Activated naive CD8-positive, alpha-beta T cell (primary cell): Measurements from ENCODE around the gene SLN.

Experiments used
- H3K27ac Mint-ChIP-seq: one replicate; pipeline ENCODE4 v1.8.0; 2021; ENCODE audit warnings: mixed read lengths
- H3K27me3 Mint-ChIP-seq: one replicate; pipeline ENCODE4 v1.8.0; 2021; ENCODE audit warnings: mixed read lengths
- H3K36me3 Mint-ChIP-seq: one replicate; pipeline ENCODE4 v1.8.0; 2021; ENCODE audit warnings: mixed read lengths
- H3K4me1 Mint-ChIP-seq: one replicate; pipeline ENCODE4 v1.8.0; 2021; ENCODE audit warnings: low read depth, mixed read lengths
- H3K4me3 Mint-ChIP-seq: one replicate; pipeline ENCODE4 v1.8.0; 2021; ENCODE audit warnings: mild to moderate bottlenecking, mixed read lengths
- H3K9me3 Mint-ChIP-seq: one replicate; pipeline ENCODE4 v1.8.0; 2021; ENCODE audit warnings: low read depth, mixed read lengths

SLN gene

DNA sequence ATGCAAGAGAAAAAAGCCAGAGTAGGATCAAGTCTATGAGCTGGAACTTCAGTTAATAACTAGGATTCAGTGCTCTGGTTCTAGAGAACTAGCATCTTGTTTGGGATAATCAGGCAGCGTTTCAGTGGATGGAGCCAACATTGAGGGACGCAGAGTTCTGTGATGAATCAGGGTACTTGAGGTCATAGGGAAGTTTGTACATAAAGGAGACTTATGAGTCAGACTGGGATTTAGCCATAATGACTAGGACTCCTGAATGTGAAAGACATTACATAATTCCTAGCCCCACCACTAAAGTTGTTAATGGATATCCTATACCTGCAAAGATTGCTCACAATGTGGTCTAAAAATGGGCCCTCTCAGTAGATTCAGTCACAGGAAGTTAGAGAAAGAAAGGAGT is 6.8 kb downstream of the SLN start:
- Mint-ChIP-seq H3K36me3 (no peaks in the 10 kb centered on the region), H3K27me3 (peaks cover 28% of the 10 kb centered on the region), H3K9me3 (no peaks in the 10 kb centered on the region), H3K27ac (no peak overlapping the region), H3K4me3 (no peak overlapping the region), H3K4me1 (no peaks in the 10 kb centered on the region)

- no peak overlapping the region for H3K4me3 Mint-ChIP-seq
Observed at GRCh38 chr11:107704451-107704850, 7.4 kb downstream of the SLN start.

GRCh38 chr11:107702723-107703122 is 9.1 kb downstream of the SLN start:
- Mint-ChIP-seq H3K4me1 (no peaks in the 10 kb centered on the region), H3K9me3 (no peaks in the 10 kb centered on the region), H3K27ac (no peak overlapping the region), H3K27me3 (peaks cover 29% of the 10 kb centered on the region), H3K36me3 (no peaks in the 10 kb centered on the region), H3K4me3 (no peak overlapping the region)

More at GRCh38 chr11:107704451-107704850, 7.4 kb downstream of the SLN start:
- Mint-ChIP-seq H3K27me3 (peaks cover 28% of the 10 kb centered on the region), H3K36me3 (no peaks in the 10 kb centered on the region), H3K27ac (no peak overlapping the region), H3K9me3 (no peaks in the 10 kb centered on the region), H3K4me1 (no peaks in the 10 kb centered on the region)

- no peaks in the 10 kb centered on the region for H3K36me3 Mint-ChIP-seq
- H3K9me3 Mint-ChIP-seq: no peaks in the 10 kb centered on the region
- H3K27me3 Mint-ChIP-seq: peaks cover 29% of the 10 kb centered on the region
- no peaks in the 10 kb centered on the region for H3K4me1 Mint-ChIP-seq
- no peak overlapping the region for H3K27ac Mint-ChIP-seq
- no peak overlapping the region for H3K4me3 Mint-ChIP-seq
Observed at GRCh38 chr11:107702109-107702660, 9.7 kb downstream of the SLN start.

DNA sequence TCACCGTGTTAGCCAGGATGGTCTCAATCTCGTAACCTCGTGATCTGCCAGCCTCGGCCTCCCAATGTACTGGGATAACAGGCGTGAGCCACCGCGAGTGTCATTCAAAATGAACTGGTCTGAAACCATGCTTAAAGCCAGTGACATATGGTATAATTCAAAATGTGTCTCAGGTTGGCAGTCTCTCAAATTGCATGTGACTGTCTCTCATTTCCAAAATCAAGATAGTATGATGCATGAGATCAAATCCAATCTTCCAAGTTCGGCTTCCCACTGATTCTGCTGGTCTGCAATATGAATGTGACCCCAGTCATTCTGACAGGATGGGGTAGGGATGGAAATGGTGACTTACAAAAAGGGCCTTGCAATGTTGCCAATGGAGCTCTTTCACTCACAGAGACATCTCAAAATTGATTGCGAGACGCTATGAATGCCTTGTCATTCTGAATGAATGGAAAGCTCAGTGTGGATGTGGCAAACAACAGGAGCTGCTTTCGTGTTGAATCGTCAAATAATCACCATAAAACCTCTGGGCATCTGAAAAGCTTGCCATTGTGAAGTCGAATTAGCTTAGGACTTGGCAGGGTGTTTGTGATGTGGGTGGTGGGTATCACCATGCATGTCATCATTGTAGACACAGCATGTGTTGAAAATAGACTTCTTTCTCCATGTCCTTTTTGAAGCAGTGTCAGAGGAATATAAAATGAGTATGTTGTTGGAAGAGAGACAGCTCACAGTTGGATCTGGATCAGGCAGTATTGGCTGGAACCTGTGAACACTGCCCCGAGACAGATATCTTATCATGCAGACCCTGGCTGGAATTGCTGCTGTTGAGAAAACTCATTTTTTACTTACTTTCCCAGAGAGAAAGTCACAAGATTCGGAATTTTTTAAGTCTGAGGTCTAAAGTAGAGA is 12.2 kb downstream of the SLN start:
- Mint-ChIP-seq H3K36me3 (no peaks in the 10 kb centered on the region), H3K4me1 (no peaks in the 10 kb centered on the region), H3K4me3 (no peak overlapping the region), H3K27me3 (peaks cover 32% of the 10 kb centered on the region), H3K9me3 (no peaks in the 10 kb centered on the region), H3K27ac (no peak overlapping the region)

- H3K27ac Mint-ChIP-seq: no peak overlapping the region
- no peaks in the 10 kb centered on the region for H3K4me1 Mint-ChIP-seq
- no peaks in the 10 kb centered on the region for H3K36me3 Mint-ChIP-seq
- H3K9me3 Mint-ChIP-seq: no peaks in the 10 kb centered on the region
- H3K27me3 Mint-ChIP-seq: peaks cover 29% of the 10 kb centered on the region
- H3K4me3 Mint-ChIP-seq: no peak overlapping the region
Observed at GRCh38 chr11:107697291-107697690, 14.6 kb downstream of the SLN start.

DNA sequence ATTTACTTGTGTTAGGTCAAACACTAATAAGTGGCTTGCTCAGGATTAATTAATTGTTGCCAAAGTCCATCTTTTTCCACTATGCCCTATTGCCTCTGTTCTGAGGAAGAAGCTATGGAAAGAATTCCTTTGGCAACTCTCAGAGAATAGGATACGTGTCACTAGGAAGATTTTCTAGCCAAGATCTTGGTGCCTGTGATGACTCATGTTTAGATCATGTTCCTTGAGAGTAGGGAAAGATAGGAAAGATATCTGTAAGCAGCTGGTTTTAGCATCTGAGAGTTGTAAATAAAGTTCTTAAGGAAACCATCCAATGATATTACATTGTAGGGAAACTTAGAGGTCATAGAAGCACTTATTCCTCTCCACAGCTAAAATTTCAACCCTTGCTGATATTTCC is 15.7 kb downstream of the SLN start:
- no peak overlapping the region for H3K27ac Mint-ChIP-seq
- H3K4me3 Mint-ChIP-seq: no peak overlapping the region
- H3K27me3 Mint-ChIP-seq: peaks cover 31% of the 10 kb centered on the region
- no peaks in the 10 kb centered on the region for H3K4me1 Mint-ChIP-seq
- H3K9me3 Mint-ChIP-seq: no peaks in the 10 kb centered on the region
- no peaks in the 10 kb centered on the region for H3K36me3 Mint-ChIP-seq

- Mint-ChIP-seq H3K4me3 (no peak overlapping the region), H3K27me3 (peaks cover 32% of the 10 kb centered on the region), H3K9me3 (no peaks in the 10 kb centered on the region), H3K36me3 (no peaks in the 10 kb centered on the region), H3K4me1 (no peaks in the 10 kb centered on the region), H3K27ac (no peak overlapping the region)
Observed at GRCh38 chr11:107695446-107695845, 16.4 kb downstream of the SLN start.

DNA sequence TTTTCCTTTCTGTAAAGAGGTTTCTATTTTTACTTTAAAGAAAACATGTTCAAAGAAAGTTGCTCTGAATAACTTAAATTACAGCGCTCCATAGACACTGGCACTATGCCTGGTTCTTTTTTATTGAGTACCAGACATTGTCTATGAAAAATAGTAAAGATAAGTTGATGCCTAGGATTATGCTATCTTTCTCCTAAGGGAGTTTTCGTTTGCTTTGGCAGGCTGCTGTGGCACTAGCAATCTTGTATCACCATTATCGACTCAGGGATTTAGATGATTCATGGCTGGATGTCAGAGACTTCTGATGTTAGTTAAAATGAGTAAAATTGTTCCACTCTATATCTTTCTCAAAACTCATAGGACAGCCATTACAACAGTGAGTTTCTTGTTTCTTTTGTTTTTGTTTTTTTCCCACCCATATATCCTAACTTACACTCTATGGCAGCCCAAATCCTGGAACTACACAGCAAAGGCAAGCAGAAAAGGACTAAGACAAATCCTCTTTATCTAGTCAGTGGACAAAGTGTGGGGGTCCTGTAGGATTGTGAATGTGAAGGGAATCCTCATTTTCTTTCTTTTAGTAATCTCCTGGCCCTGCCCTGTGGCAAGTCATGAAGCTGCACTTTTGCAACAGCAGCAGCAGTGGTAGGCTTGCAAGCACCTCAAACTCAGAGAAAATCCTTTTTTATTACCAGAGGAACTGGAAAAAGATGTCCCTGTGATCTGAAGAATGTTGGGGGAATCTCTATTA is 20.7 kb downstream of the SLN start:
- Mint-ChIP-seq H3K27ac (no peak overlapping the region), H3K36me3 (no peaks in the 10 kb centered on the region), H3K9me3 (no peaks in the 10 kb centered on the region), H3K4me3 (no peak overlapping the region), H3K27me3 (peaks cover 16% of the 10 kb centered on the region), H3K4me1 (no peaks in the 10 kb centered on the region)

DNA sequence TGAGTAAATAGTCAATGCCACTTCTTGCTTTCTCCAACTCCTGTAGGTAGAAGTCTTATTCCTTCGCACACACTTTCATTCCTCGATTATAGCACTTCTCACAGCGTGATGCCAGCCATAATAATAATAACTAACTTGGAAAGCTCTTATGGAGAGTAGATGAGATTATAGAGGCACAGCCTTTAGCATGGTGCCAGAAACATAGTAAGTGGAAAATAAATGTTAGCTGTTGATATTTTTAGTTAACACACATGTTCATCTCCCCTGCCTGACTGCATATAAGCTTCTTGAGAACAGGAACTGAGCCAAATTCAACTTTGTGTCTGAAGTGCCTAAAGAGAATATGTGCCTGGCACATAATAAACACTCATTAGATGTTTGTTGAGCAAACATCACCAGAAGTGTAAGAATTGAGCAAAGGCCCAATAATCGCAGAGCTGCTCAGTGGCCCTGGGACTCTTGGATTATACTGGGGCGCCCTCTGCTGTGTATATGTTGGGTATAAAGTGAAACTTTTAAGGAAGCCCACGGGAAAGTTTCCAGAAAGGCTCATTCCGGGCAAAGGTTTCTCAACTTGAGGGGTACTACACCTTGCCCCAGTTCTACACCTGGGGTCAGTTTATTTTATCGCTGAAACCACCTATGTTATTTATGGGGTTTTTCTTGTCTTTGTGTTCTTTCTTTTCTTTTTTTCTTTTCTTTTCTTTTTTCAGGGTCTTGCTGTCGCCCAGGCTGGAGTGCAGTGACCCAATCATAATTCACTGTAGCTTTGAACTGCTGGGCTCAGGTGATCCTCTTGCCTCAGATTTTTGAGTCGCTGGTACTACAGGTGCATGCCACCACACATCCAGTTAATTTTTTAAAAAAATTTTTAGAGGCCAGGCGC is 22.3 kb downstream of the SLN start:
- no peaks in the 10 kb centered on the region for H3K4me1 Mint-ChIP-seq
- no peak overlapping the region for H3K27ac Mint-ChIP-seq
- no peaks in the 10 kb centered on the region for H3K36me3 Mint-ChIP-seq
- no peaks in the 10 kb centered on the region for H3K9me3 Mint-ChIP-seq
- peaks cover 16% of the 10 kb centered on the region for H3K27me3 Mint-ChIP-seq
- H3K4me3 Mint-ChIP-seq: no peak overlapping the region

DNA sequence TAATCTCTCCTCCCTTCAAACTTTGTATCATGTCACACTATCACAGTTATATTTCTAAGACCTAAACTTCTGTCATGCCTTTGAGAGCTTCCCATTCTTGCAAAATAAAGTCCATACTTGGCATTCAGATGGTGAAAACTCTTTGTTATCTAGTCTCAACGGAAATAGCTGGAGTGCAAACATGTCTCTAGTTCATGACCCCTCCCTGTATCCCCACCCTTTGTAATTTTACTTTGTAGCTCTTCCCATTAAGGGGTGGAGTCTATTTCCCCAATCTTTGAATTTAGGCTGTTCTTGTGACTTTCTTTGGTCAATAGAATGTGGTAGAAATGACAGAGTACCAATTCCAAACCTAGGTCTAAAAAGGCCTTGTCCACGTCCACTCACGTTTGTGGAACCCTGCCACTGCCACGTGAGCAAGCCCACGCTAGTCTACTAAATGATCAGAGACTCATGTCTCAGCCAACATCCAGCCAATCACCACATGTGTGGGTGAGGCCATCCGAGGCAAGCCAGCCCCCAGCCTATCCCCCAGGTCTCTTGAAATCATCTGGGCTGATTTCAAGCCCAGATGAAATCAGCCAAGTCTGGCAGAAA is 23.4 kb downstream of the SLN start:
- Mint-ChIP-seq H3K9me3 (no peaks in the 10 kb centered on the region), H3K4me3 (no peak overlapping the region), H3K27ac (no peak overlapping the region), H3K27me3 (peaks cover 13% of the 10 kb centered on the region), H3K36me3 (no peaks in the 10 kb centered on the region), H3K4me1 (no peaks in the 10 kb centered on the region)

DNA sequence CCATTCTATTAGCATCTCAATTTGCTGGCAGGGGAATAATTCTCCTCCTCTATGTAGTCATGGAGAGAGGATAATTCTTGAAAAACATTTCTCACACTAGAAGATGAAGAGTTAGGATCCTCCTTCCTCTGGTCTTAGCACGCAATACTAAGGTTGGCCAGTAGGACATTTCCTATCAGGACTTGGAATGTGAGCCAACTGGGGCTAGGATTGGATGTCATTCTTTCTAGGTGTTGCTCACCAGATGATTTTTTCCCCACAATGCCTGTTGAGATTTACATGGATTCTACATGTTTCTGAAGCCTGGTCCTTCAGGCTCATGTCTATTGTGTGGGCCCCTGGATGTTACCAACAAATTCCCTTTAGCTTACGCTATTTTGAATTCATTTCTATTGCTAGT is 28.0 kb downstream of the SLN start:
- H3K9me3 Mint-ChIP-seq: no peaks in the 10 kb centered on the region
- H3K4me1 Mint-ChIP-seq: no peaks in the 10 kb centered on the region
- H3K27ac Mint-ChIP-seq: no peak overlapping the region
- H3K27me3 Mint-ChIP-seq: no peaks in the 10 kb centered on the region
- no peak overlapping the region for H3K4me3 Mint-ChIP-seq
- no peaks in the 10 kb centered on the region for H3K36me3 Mint-ChIP-seq

- H3K36me3 Mint-ChIP-seq: no peaks in the 10 kb centered on the region
- no peaks in the 10 kb centered on the region for H3K27me3 Mint-ChIP-seq
- no peak overlapping the region for H3K4me3 Mint-ChIP-seq
- no peaks in the 10 kb centered on the region for H3K4me1 Mint-ChIP-seq
- H3K27ac Mint-ChIP-seq: no peak overlapping the region
- H3K9me3 Mint-ChIP-seq: no peaks in the 10 kb centered on the region
Observed at GRCh38 chr11:107683061-107683460, 28.8 kb downstream of the SLN start.

DNA sequence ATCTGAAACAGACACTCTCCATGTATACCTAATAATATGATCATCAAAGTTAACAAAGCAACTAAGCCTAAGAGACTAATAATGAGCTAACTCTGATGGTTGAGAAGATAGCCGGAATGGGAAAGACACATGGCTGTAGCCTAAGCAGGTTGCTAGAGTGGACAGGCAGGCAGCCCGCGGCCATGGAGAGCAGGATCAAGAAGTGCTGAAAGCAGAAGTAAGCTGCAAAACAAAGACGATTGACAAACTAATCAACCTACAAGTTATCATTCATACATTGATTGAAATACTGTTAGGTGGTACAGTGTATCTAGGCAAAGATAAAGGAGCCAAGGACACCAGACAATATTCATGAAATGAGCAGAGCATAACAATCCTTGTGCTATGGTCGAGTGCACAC is 29.3 kb downstream of the SLN start:
- no peaks in the 10 kb centered on the region for H3K4me1 Mint-ChIP-seq
- H3K36me3 Mint-ChIP-seq: no peaks in the 10 kb centered on the region
- no peak overlapping the region for H3K4me3 Mint-ChIP-seq
- no peaks in the 10 kb centered on the region for H3K9me3 Mint-ChIP-seq
- no peaks in the 10 kb centered on the region for H3K27me3 Mint-ChIP-seq
- H3K27ac Mint-ChIP-seq: no peak overlapping the region
